HepG2 (cell line): ENCODE measurements around the gene FMC1. TPM values are rescaled to one million over a fixed set of nuclear protein-coding genes. Genes with fewer than 3 reads are reported as not detected.

Source experiments
- ARNTL ChIP-seq: sonication (generic); formaldehyde crosslinking; IDR thresholded peaks from 2 replicates; pipeline ENCODE4 v1.4.0; 2020; ENCODE audit warnings: mild to moderate bottlenecking, missing genetic modification reagents
- DMAP1 ChIP-seq: IDR thresholded peaks from 2 replicates; pipeline ENCODE4 v1.6.1; 2016
- ERF ChIP-seq: IDR thresholded peaks from 2 replicates; pipeline ENCODE4 v1.6.1; 2018; ENCODE audit warnings: missing biosample characterization, missing genetic modification reagents
- KDM6A ChIP-seq: IDR thresholded peaks from 2 replicates; pipeline ENCODE4 v1.6.1; 2016; ENCODE audit warnings: low read depth
- MZF1 ChIP-seq: sonication (generic); formaldehyde crosslinking; IDR thresholded peaks from 2 replicates; pipeline ENCODE4 v1.8.1; 2023; ENCODE audit warnings: mild to moderate bottlenecking, missing genetic modification reagents, borderline replicate concordance
- NRL ChIP-seq: sonication (generic); formaldehyde crosslinking; IDR thresholded peaks from 2 replicates; pipeline ENCODE4 v1.5.0; 2020; ENCODE audit warnings: missing genetic modification reagents, mild to moderate bottlenecking, moderate library complexity, borderline replicate concordance
- RFX1 ChIP-seq: fragments of 450-650 bp; IDR thresholded peaks from 2 replicates; pipeline ENCODE4 v1.6.1; 2017
- SAFB2 ChIP-seq: sonication (generic); formaldehyde crosslinking; IDR thresholded peaks from 2 replicates; pipeline ENCODE4 v1.5.1; 2020; ENCODE audit warnings: missing genetic modification reagents, low read depth, mild to moderate bottlenecking, borderline replicate concordance
- SMAD9 ChIP-seq: sonication (generic); formaldehyde crosslinking; IDR thresholded peaks from 2 replicates; pipeline ENCODE4 v1.5.1; 2020; ENCODE audit warnings: mild to moderate bottlenecking, missing genetic modification reagents
- SOX6 ChIP-seq, 2 experiments: fragments of 450-650 bp in 1 of 2; sonication (generic) in 1 of 2; formaldehyde crosslinking in 1 of 2; IDR thresholded peaks; 2 replicates each; pipeline versions ENCODE4 v1.4.0 to v1.6.1; 2017 to 2020; ENCODE audit warnings: antibody characterized with exemption in 1 of 2, mild to moderate bottlenecking in 1 of 2, missing genetic modification reagents in 1 of 2
- TRIM24 ChIP-seq: sonication (generic); formaldehyde crosslinking; IDR thresholded peaks from 2 replicates; pipeline ENCODE4 v1.8.0; 2022; ENCODE audit warnings: mild to moderate bottlenecking, missing genetic modification reagents
- TSC22D2 ChIP-seq: sonication (generic); formaldehyde crosslinking; IDR thresholded peaks from 2 replicates; pipeline ENCODE4 v1.5.1; 2020; ENCODE audit warnings: missing genetic modification reagents, mild to moderate bottlenecking, borderline replicate concordance
- ZFX ChIP-seq: sonication (generic); formaldehyde crosslinking; IDR thresholded peaks from 2 replicates; pipeline ENCODE4 v1.4.0; 2020; ENCODE audit warnings: mild to moderate bottlenecking, low read depth, missing genetic modification reagents, moderate library complexity
- ZNF292 ChIP-seq: sonication (generic); formaldehyde crosslinking; IDR thresholded peaks from 2 replicates; pipeline ENCODE4 v1.8.1; 2022; ENCODE audit warnings: mild to moderate bottlenecking, low read depth, missing genetic modification reagents, borderline replicate concordance
- ZNF354B ChIP-seq: sonication (generic); formaldehyde crosslinking; IDR thresholded peaks from 2 replicates; pipeline ENCODE4 v1.8.0; 2022; ENCODE audit warnings: mild to moderate bottlenecking, missing genetic modification reagents
- ZNF570 ChIP-seq: sonication (generic); formaldehyde crosslinking; IDR thresholded peaks from 2 replicates; pipeline ENCODE4 v1.4.0; 2020; ENCODE audit warnings: mild to moderate bottlenecking, missing genetic modification reagents, borderline replicate concordance
- ZSCAN12 ChIP-seq: sonication (generic); formaldehyde crosslinking; IDR thresholded peaks from 2 replicates; pipeline ENCODE4 v1.9.0; 2021; ENCODE audit warnings: mild to moderate bottlenecking, missing genetic modification reagents
- ZSCAN31 ChIP-seq: sonication (generic); formaldehyde crosslinking; IDR thresholded peaks from 2 replicates; pipeline ENCODE4 v1.5.0; 2020; ENCODE audit warnings: low read depth, mild to moderate bottlenecking, missing genetic modification reagents
- polyA plus RNA-seq, 8 experiments: library from polyadenylated mRNA; depleted of rRNA in 3 of 8; stranded (reverse) in 7 of 8; unstranded in 1 of 8; fragments of >200 nt; fragmentation: Illumina TruSeq in 4 of 8; extraction: Trizol in 4 of 8; gene quantifications; 2 replicates each; pipeline versions ENCODE4 v1.2.1 to v1.2.3, GENCODE V29; 2011 to 2016; ENCODE audit warnings: low read depth in 4 of 8, missing spikeins in 1 of 8, mixed read lengths in 1 of 8; ENCODE audit not compliant: insufficient read depth in 1 of 8
- total RNA-seq, 5 experiments: library from RNA; depleted of rRNA; stranded (reverse); fragments of >200 nt; fragmentation: Illumina TruSeq; extraction: Trizol; gene quantifications; 2 replicates each; pipeline ENCODE4 v1.2.3, GENCODE V29; 2016; ENCODE audit warnings: low read depth in 1 of 5
- TF ChIP-seq, protein P1 (sequence below): sonication (generic); formaldehyde crosslinking; IDR thresholded peaks from 2 replicates; pipeline ENCODE4; 2020; ENCODE audit warnings: missing genetic modification reagents, mild to moderate bottlenecking, borderline replicate concordance
- TF ChIP-seq, protein P2 (sequence below): sonication (generic); formaldehyde crosslinking; IDR thresholded peaks from 2 replicates; pipeline ENCODE4 v1.4.0; 2020; ENCODE audit warnings: missing genetic modification reagents; ENCODE audit errors: not compliant biosample characterization
- TF ChIP-seq, protein P3 (sequence below): sonication (generic); formaldehyde crosslinking; IDR thresholded peaks from 2 replicates; pipeline ENCODE4 v1.4.0; 2020; ENCODE audit warnings: missing genetic modification reagents, borderline replicate concordance
- TF ChIP-seq, protein P4 (sequence below): sonication (generic); formaldehyde crosslinking; IDR thresholded peaks from 2 replicates; pipeline ENCODE4 v1.5.0; 2020; ENCODE audit warnings: missing genetic modification reagents, mild to moderate bottlenecking, borderline replicate concordance

The FMC1 gene
- total and polyA plus RNA-seq, 2 of the 13 experiments (the other 11 are each of a cell fraction or from before 2014, with no cell fraction given), result 39.2 to 50.7 TPM

DNA sequence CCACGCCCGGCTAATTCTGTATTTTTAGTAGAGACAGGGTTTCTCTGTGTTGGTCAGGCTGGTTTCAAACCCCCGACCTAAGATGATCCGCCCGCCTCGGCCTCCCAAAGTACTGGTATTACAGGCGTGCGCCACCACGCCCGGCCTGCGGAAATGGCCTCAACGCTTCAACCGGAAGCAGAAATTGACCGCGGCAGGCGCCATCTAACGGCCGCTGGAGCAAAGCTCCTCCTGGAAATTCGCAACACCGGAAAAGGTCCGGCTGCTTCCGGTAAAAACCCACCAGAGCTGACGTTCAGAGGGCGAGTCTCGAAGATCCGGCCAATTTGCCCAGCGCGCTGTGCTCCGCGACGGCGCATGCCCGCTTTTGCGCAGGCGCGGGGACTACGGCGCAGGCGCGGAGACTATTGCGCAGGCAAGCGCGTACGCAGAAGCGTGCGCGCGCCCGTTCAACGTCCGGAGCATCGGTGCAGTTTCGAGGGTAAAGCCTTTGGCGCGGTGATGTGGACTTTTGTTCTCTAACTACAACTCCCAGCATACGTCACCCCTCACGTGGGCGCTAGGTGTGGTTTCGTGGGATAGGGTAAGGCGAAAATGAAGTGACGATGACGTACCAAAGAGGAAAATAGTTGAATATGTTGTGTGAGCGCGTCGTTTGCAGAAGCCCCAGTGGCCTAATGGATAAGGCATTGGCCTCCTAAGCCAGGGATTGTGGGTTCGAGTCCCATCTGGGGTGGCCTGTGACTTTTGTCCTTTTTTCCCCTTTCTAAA, 915 bp upstream of the FMC1 start (continued):
- TF ChIP-seq, protein P1, sequence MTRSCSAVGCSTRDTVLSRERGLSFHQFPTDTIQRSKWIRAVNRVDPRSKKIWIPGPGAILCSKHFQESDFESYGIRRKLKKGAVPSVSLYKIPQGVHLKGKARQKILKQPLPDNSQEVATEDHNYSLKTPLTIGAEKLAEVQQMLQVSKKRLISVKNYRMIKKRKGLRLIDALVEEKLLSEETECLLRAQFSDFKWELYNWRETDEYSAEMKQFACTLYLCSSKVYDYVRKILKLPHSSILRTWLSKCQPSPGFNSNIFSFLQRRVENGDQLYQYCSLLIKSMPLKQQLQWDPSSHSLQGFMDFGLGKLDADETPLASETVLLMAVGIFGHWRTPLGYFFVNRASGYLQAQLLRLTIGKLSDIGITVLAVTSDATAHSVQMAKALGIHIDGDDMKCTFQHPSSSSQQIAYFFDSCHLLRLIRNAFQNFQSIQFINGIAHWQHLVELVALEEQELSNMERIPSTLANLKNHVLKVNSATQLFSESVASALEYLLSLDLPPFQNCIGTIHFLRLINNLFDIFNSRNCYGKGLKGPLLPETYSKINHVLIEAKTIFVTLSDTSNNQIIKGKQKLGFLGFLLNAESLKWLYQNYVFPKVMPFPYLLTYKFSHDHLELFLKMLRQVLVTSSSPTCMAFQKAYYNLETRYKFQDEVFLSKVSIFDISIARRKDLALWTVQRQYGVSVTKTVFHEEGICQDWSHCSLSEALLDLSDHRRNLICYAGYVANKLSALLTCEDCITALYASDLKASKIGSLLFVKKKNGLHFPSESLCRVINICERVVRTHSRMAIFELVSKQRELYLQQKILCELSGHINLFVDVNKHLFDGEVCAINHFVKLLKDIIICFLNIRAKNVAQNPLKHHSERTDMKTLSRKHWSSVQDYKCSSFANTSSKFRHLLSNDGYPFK (CRISPR knock-in tag), result peak; percentile 89; the same call in 1 of the 2 replicates
- 0 out of 2 replicates have a peak, but pooled peaks have one; percentile 80 for TF ChIP-seq MZF1 (CRISPR knock-in tag)
- no peak for TF ChIP-seq SOX6 (IDR thresholded peaks at IDR 0.05)
- peak; percentile 80 for TF ChIP-seq SOX6 (CRISPR knock-in tag; IDR thresholded peaks at IDR 0.05)
- TF ChIP-seq ZNF570 (CRISPR knock-in tag), result no peak
- peak; percentile 87 for TF ChIP-seq ZFX (CRISPR knock-in tag)
- TF ChIP-seq TRIM24 (CRISPR knock-in tag), result no peak
- TF ChIP-seq ZNF292, result peak; percentile 61; the same call in 1 of the 2 replicates
- no peak for TF ChIP-seq TSC22D2 (CRISPR knock-in tag)
- TF ChIP-seq ZNF354B, result 0 out of 2 replicates have a peak, but pooled peaks have one; percentile 51
- peak; percentile 81 for TF ChIP-seq ARNTL
- TF ChIP-seq KDM6A, result no peak
- TF ChIP-seq SAFB2 (CRISPR knock-in tag), result peak; percentile 73; the same call in 1 of the 2 replicates
- no peak for TF ChIP-seq SMAD9 (CRISPR knock-in tag)
- TF ChIP-seq, protein P2, sequence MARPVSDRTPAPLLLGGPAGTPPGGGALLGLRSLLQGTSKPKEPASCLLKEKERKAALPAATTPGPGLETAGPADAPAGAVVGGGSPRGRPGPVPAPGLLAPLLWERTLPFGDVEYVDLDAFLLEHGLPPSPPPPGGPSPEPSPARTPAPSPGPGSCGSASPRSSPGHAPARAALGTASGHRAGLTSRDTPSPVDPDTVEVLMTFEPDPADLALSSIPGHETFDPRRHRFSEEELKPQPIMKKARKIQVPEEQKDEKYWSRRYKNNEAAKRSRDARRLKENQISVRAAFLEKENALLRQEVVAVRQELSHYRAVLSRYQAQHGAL (CRISPR knock-in tag), result peak; percentile 23
- TF ChIP-seq ZSCAN12 (CRISPR knock-in tag), result no peak
- TF ChIP-seq, protein P3, sequence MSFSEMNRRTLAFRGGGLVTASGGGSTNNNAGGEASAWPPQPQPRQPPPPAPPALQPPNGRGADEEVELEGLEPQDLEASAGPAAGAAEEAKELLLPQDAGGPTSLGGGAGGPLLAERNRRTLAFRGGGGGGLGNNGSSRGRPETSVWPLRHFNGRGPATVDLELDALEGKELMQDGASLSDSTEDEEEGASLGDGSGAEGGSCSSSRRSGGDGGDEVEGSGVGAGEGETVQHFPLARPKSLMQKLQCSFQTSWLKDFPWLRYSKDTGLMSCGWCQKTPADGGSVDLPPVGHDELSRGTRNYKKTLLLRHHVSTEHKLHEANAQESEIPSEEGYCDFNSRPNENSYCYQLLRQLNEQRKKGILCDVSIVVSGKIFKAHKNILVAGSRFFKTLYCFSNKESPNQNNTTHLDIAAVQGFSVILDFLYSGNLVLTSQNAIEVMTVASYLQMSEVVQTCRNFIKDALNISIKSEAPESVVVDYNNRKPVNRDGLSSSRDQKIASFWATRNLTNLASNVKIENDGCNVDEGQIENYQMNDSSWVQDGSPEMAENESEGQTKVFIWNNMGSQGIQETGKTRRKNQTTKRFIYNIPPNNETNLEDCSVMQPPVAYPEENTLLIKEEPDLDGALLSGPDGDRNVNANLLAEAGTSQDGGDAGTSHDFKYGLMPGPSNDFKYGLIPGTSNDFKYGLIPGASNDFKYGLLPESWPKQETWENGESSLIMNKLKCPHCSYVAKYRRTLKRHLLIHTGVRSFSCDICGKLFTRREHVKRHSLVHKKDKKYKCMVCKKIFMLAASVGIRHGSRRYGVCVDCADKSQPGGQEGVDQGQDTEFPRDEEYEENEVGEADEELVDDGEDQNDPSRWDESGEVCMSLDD (CRISPR knock-in tag), result 0 out of 2 replicates have a peak, but pooled peaks have one; percentile 41
- peak; percentile 70 for TF ChIP-seq DMAP1 (CRISPR knock-in tag)
- peak; percentile 74 for TF ChIP-seq ZSCAN31 (CRISPR knock-in tag)
- peak; percentile 82; the same call in 1 of the 2 replicates for TF ChIP-seq NRL (CRISPR knock-in tag)
- TF ChIP-seq, protein P4, sequence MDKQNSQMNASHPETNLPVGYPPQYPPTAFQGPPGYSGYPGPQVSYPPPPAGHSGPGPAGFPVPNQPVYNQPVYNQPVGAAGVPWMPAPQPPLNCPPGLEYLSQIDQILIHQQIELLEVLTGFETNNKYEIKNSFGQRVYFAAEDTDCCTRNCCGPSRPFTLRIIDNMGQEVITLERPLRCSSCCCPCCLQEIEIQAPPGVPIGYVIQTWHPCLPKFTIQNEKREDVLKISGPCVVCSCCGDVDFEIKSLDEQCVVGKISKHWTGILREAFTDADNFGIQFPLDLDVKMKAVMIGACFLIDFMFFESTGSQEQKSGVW (CRISPR knock-in tag), result no peak
- peak; percentile 78 for TF ChIP-seq ERF (CRISPR knock-in tag)
- no peak for TF ChIP-seq RFX1
